K562 (cell line): ENCODE results near the gene ZNF143. TPM values are rescaled to one million over a fixed set of nuclear protein-coding genes. Genes with fewer than 3 reads are reported as not detected.

Experiments
- BRCA1 ChIP-seq, 2 experiments: fragments of 450-650 bp in 1 of 2; sonication (generic) in 1 of 2; formaldehyde crosslinking in 1 of 2; IDR thresholded peaks; 2 replicates each; pipeline versions ENCODE4 v1.5.0 to v1.6.1; 2017 to 2020; ENCODE audit warnings: mild to moderate bottlenecking in 1 of 2, missing genetic modification reagents in 1 of 2
- CBFA2T2 ChIP-seq: fragments of 450-650 bp; conservative IDR thresholded peaks from 2 replicates; pipeline ENCODE4 v1.6.1; 2017; ENCODE audit warnings: mild to moderate bottlenecking
- FOXK2 ChIP-seq, 2 experiments: fragments of 450-650 bp; IDR thresholded peaks in 1 of 2; conservative IDR thresholded peaks in 1 of 2; 2 replicates each; pipeline ENCODE4 v1.6.1; 2016; ENCODE audit warnings: low read depth in 2 of 2, mild to moderate bottlenecking in 1 of 2
- HDAC2 ChIP-seq: fragments of 450-650 bp; IDR thresholded peaks from 2 replicates; pipeline ENCODE4 v1.6.1; 2016; ENCODE audit warnings: mild to moderate bottlenecking
- HNRNPUL1 ChIP-seq: fragments of 200-400 bp; formaldehyde crosslinking; IDR thresholded peaks from 2 replicates; pipeline ENCODE4 v1.6.1; 2017; ENCODE audit warnings: low read length
- KDM2B ChIP-seq: fragments of 250-450 bp; sonication (Bioruptor Pico); IDR thresholded peaks from 2 replicates; pipeline ENCODE4 v1.8.0; 2021; ENCODE audit warnings: mild to moderate bottlenecking, moderate library complexity
- LEF1 ChIP-seq: fragments of 450-650 bp; IDR thresholded peaks from 2 replicates; pipeline ENCODE4 v1.6.1; 2016; ENCODE audit warnings: mild to moderate bottlenecking
- NR2C1 ChIP-seq, 2 experiments: fragments of 450-650 bp; IDR thresholded peaks; 2 replicates each; pipeline ENCODE4 v1.6.1; 2017; ENCODE audit warnings: mild to moderate bottlenecking in 2 of 2, antibody characterized with exemption in 1 of 2, inconsistent platforms in 1 of 2, missing compliant biosample characterization in 1 of 2, missing genetic modification characterization in 1 of 2
- NR4A1 ChIP-seq, 2 experiments: fragments of 250-450 bp in 1 of 2; fragments of 450-650 bp in 1 of 2; sonication (Bioruptor Pico) in 1 of 2; IDR thresholded peaks; 2 replicates each; pipeline versions ENCODE4 v1.4.0 to v1.6.1; 2016 to 2020; ENCODE audit warnings: mild to moderate bottlenecking in 2 of 2, missing compliant biosample characterization in 1 of 2, missing genetic modification characterization in 1 of 2, moderate library complexity in 1 of 2
- RUNX1 ChIP-seq: sonication (generic); IDR thresholded peaks from 2 replicates; pipeline ENCODE4 v1.6.1; 2016; ENCODE audit warnings: antibody characterized with exemption, low read depth
- SRF ChIP-seq, 2 experiments: fragments of 250-450, 450-650 bp in 1 of 2; sonication (Bioruptor Pico) in 1 of 2; sonication (generic) in 1 of 2; formaldehyde crosslinking; IDR thresholded peaks; 2 replicates each; pipeline versions ENCODE4 v1.5.0 to v1.5.1; 2020 to 2022; ENCODE audit warnings: mild to moderate bottlenecking in 1 of 2, missing genetic modification reagents in 1 of 2
- TCF3 ChIP-seq: sonication (generic); formaldehyde crosslinking; IDR thresholded peaks from 2 replicates; pipeline ENCODE4 v1.4.0; 2020; ENCODE audit warnings: mild to moderate bottlenecking, missing genetic modification reagents
- ZFPM2 ChIP-seq: fragments of 250-450 bp; sonication (Bioruptor Pico); IDR thresholded peaks from 2 replicates; pipeline ENCODE4 v1.5.1; 2022; ENCODE audit warnings: mild to moderate bottlenecking
- polyA plus RNA-seq, 8 experiments: library from polyadenylated mRNA; depleted of rRNA in 4 of 8; stranded (reverse) in 5 of 8; unstranded in 3 of 8; fragments of >200 nt; fragmentation: Nextera tagmentation in 2 of 8; fragmentation: Illumina TruSeq in 1 of 8; extraction: Ambion mirVana in 2 of 8; extraction: Trizol in 1 of 8; gene quantifications; 2 replicates each; pipeline versions ENCODE4 v1.2.1 to v1.2.3, GENCODE V29; 2011 to 2014; ENCODE audit warnings: inconsistent platforms in 1 of 8, missing spikeins in 1 of 8
- total RNA-seq, 7 experiments: library from RNA; depleted of rRNA in 6 of 7; stranded (reverse); fragments of >200 nt in 6 of 7; fragmentation: Illumina TruSeq in 2 of 7; extraction: Trizol in 2 of 7; gene quantifications; 2 replicates each; pipeline versions ENCODE4 v1.2.1 to v1.2.3, GENCODE V29; 2011 to 2021; ENCODE audit warnings: low replicate concordance in 1 of 7
- TF ChIP-seq, protein P1 (sequence below): fragments of 200-600 bp; sonication (generic); IDR thresholded peaks from one replicate; pipeline ENCODE4 v1.6.1; 2012; ENCODE audit warnings: mild to moderate bottlenecking, low read depth, low read length, inconsistent platforms
- TF ChIP-seq, protein P2 (sequence below): fragments of 450-650 bp; IDR thresholded peaks from 2 replicates; pipeline ENCODE4 v1.6.1; 2016; ENCODE audit warnings: mild to moderate bottlenecking

The ZNF143 gene
- total and polyA plus RNA-seq, 9 of the 15 experiments (the other 6 are each of a cell fraction or from before 2014, with no cell fraction given): 18.4 to 58.5 (median 27.1) TPM

DNA sequence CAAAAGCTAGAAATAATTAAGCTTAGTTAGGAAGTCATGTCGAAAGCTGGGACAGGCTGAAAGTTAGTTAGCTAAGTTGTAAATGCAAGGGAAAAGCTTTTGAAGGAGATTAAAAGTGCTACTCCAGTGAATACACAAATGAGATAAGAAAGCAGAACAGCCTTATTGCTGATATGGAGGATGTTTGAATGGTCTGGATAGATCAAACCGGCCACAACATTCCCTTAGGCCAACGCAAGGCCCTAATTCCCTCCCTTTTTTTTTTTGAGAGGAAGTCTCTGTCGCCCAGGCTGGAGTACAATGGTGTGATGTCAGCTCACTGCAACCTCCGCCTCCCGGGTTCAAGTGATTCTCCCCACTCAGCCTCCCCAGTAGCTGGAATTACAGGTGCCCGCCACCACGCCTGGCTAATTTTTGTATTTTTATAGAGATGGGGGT is 89.4 kb downstream of the ZNF143 start (continued):
- no peak for TF ChIP-seq HNRNPUL1
- no peak for TF ChIP-seq ZFPM2 (CRISPR knock-in tag)
- TF ChIP-seq RUNX1: no peak
- TF ChIP-seq TCF3: peak; percentile 72
- TF ChIP-seq, protein P1, sequence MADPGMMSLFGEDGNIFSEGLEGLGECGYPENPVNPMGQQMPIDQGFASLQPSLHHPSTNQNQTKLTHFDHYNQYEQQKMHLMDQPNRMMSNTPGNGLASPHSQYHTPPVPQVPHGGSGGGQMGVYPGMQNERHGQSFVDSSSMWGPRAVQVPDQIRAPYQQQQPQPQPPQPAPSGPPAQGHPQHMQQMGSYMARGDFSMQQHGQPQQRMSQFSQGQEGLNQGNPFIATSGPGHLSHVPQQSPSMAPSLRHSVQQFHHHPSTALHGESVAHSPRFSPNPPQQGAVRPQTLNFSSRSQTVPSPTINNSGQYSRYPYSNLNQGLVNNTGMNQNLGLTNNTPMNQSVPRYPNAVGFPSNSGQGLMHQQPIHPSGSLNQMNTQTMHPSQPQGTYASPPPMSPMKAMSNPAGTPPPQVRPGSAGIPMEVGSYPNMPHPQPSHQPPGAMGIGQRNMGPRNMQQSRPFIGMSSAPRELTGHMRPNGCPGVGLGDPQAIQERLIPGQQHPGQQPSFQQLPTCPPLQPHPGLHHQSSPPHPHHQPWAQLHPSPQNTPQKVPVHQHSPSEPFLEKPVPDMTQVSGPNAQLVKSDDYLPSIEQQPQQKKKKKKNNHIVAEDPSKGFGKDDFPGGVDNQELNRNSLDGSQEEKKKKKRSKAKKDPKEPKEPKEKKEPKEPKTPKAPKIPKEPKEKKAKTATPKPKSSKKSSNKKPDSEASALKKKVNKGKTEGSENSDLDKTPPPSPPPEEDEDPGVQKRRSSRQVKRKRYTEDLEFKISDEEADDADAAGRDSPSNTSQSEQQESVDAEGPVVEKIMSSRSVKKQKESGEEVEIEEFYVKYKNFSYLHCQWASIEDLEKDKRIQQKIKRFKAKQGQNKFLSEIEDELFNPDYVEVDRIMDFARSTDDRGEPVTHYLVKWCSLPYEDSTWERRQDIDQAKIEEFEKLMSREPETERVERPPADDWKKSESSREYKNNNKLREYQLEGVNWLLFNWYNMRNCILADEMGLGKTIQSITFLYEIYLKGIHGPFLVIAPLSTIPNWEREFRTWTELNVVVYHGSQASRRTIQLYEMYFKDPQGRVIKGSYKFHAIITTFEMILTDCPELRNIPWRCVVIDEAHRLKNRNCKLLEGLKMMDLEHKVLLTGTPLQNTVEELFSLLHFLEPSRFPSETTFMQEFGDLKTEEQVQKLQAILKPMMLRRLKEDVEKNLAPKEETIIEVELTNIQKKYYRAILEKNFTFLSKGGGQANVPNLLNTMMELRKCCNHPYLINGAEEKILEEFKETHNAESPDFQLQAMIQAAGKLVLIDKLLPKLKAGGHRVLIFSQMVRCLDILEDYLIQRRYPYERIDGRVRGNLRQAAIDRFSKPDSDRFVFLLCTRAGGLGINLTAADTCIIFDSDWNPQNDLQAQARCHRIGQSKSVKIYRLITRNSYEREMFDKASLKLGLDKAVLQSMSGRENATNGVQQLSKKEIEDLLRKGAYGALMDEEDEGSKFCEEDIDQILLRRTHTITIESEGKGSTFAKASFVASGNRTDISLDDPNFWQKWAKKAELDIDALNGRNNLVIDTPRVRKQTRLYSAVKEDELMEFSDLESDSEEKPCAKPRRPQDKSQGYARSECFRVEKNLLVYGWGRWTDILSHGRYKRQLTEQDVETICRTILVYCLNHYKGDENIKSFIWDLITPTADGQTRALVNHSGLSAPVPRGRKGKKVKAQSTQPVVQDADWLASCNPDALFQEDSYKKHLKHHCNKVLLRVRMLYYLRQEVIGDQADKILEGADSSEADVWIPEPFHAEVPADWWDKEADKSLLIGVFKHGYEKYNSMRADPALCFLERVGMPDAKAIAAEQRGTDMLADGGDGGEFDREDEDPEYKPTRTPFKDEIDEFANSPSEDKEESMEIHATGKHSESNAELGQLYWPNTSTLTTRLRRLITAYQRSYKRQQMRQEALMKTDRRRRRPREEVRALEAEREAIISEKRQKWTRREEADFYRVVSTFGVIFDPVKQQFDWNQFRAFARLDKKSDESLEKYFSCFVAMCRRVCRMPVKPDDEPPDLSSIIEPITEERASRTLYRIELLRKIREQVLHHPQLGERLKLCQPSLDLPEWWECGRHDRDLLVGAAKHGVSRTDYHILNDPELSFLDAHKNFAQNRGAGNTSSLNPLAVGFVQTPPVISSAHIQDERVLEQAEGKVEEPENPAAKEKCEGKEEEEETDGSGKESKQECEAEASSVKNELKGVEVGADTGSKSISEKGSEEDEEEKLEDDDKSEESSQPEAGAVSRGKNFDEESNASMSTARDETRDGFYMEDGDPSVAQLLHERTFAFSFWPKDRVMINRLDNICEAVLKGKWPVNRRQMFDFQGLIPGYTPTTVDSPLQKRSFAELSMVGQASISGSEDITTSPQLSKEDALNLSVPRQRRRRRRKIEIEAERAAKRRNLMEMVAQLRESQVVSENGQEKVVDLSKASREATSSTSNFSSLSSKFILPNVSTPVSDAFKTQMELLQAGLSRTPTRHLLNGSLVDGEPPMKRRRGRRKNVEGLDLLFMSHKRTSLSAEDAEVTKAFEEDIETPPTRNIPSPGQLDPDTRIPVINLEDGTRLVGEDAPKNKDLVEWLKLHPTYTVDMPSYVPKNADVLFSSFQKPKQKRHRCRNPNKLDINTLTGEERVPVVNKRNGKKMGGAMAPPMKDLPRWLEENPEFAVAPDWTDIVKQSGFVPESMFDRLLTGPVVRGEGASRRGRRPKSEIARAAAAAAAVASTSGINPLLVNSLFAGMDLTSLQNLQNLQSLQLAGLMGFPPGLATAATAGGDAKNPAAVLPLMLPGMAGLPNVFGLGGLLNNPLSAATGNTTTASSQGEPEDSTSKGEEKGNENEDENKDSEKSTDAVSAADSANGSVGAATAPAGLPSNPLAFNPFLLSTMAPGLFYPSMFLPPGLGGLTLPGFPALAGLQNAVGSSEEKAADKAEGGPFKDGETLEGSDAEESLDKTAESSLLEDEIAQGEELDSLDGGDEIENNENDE: no peak
- TF ChIP-seq LEF1: peak; percentile 81
- peak; percentile 75 for TF ChIP-seq HDAC2
- no peak for TF ChIP-seq NR2C1 (IDR thresholded peaks at IDR 0.05)
- TF ChIP-seq NR2C1 (tag; IDR thresholded peaks at IDR 0.05): no peak
- TF ChIP-seq BRCA1 (IDR thresholded peaks at IDR 0.05): no peak
- no peak for TF ChIP-seq BRCA1 (CRISPR knock-in tag; IDR thresholded peaks at IDR 0.05)
- TF ChIP-seq KDM2B (CRISPR knock-in tag): no peak
- TF ChIP-seq SRF (CRISPR knock-in tag; IDR thresholded peaks at IDR 0.05): no peak
- no peak for TF ChIP-seq FOXK2 (conservative IDR thresholded peaks at IDR 0.05 in 1 of 2, IDR thresholded peaks at IDR 0.05 in 1 of 2; ENCODE audit: low read depth in 2 of 2)
- TF ChIP-seq NR4A1 (CRISPR knock-in tag; IDR thresholded peaks at IDR 0.05): no peak
- TF ChIP-seq NR4A1 (tag; IDR thresholded peaks at IDR 0.05): no peak
- TF ChIP-seq, protein P2, sequence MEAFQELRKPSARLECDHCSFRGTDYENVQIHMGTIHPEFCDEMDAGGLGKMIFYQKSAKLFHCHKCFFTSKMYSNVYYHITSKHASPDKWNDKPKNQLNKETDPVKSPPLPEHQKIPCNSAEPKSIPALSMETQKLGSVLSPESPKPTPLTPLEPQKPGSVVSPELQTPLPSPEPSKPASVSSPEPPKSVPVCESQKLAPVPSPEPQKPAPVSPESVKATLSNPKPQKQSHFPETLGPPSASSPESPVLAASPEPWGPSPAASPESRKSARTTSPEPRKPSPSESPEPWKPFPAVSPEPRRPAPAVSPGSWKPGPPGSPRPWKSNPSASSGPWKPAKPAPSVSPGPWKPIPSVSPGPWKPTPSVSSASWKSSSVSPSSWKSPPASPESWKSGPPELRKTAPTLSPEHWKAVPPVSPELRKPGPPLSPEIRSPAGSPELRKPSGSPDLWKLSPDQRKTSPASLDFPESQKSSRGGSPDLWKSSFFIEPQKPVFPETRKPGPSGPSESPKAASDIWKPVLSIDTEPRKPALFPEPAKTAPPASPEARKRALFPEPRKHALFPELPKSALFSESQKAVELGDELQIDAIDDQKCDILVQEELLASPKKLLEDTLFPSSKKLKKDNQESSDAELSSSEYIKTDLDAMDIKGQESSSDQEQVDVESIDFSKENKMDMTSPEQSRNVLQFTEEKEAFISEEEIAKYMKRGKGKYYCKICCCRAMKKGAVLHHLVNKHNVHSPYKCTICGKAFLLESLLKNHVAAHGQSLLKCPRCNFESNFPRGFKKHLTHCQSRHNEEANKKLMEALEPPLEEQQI: 0 out of 2 replicates have a peak, but pooled peaks have one; percentile 30
- TF ChIP-seq CBFA2T2: peak; percentile 61
